HUES48 (cell line): ENCODE measurements around the gene ARHGEF2.
"Not testable (repeated sequence)": the region's sequence is repeated elsewhere in the genome, so short reads cannot be mapped to it uniquely, and the experiment has no call there.

ENCODE experiments used
- H3K27ac ChIP-seq: one replicate; pipeline ENCODE4 v1.7.0; 2013; ENCODE audit warnings: low read depth, low read length, inconsistent platforms
- H3K27me3 ChIP-seq: 2 replicates; pipeline ENCODE4 v1.6.1; 2013; ENCODE audit warnings: mild to moderate bottlenecking, low read length; ENCODE audit not compliant: control insufficient read depth, insufficient read depth
- H3K36me3 ChIP-seq: 2 replicates; pipeline ENCODE4 v1.6.1; 2013; ENCODE audit warnings: low read length; ENCODE audit not compliant: control insufficient read depth, insufficient read depth
- H3K4me1 ChIP-seq: 2 replicates; pipeline ENCODE4 v1.6.1; 2013; ENCODE audit warnings: mild to moderate bottlenecking, low read length; ENCODE audit not compliant: control insufficient read depth, insufficient read depth
- H3K4me3 ChIP-seq: 2 replicates; pipeline ENCODE4 v1.5.1; 2013; ENCODE audit warnings: mild to moderate bottlenecking, low read depth, low read length
- H3K9ac ChIP-seq: 2 replicates; pipeline ENCODE4 v1.6.1; 2013; ENCODE audit warnings: mild to moderate bottlenecking, low read depth, low read length, moderate library complexity
- H3K9me3 ChIP-seq: 2 replicates; pipeline ENCODE4 v1.6.1; 2013; ENCODE audit warnings: low read length; ENCODE audit not compliant: control insufficient read depth, insufficient read depth

ARHGEF2 gene

GRCh38 chr1:155990005-155990739, 11.8 kb upstream of the ARHGEF2 start:
- Histone ChIP-seq H3K27ac (no peak overlapping the region), H3K27me3 (no peaks in the 10 kb centered on the region), H3K9me3 (no peaks in the 10 kb centered on the region), H3K4me3 (no peak overlapping the region), H3K4me1 (0 out of 2 replicates have a peak, but pooled peaks cover 4% of the 10 kb centered on the region), H3K36me3 (no peaks in the 10 kb centered on the region), H3K9ac (no peak overlapping the region)

DNA sequence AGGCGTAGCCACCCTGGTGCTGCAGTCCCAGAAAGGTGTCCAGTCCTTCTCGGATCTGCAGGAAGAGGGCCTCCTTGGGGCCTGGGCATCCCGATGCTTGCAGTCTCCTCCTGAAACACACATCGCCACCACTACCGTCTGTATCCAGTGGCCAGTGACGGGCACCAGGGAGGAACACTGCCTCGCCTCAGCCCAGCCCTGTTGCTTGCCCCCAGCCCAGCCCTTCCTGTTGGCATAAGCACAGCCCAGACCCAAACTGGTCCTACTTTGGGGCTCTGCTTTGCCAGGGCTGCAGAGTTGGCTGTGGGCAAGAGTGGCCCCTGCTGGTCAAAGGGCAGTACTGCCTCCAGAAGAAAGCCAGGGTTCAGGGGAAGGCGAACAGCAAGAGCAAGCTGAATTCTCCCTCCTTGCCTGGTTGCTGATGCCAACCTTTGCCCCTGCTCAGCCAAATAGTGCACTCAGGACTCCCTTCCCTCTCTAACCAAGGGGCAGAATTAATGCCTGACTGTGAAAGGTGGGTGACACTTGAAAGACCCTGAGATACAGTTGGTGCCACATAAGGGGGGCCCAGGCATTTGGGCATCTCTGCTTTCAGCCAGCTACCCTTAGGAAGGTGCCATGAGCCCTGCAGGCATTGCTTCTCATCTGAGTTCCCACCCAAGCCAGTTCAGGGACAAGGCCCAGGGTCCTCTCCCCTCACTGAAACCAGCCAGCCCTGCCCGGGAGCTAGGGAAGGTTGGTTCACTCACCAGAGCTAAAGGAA, 11.1 kb upstream of the ARHGEF2 start:
- 0 out of 2 replicates have a peak, but pooled peaks cover 4% of the 10 kb centered on the region for H3K4me1 ChIP-seq
- no peaks in the 10 kb centered on the region for H3K9me3 ChIP-seq
- H3K27ac ChIP-seq, result no peak overlapping the region
- H3K4me3 ChIP-seq, result no peak overlapping the region
- H3K9ac ChIP-seq, result no peak overlapping the region
- H3K36me3 ChIP-seq, result no peaks in the 10 kb centered on the region
- no peaks in the 10 kb centered on the region for H3K27me3 ChIP-seq

GRCh38 chr1:155984903-155985645, 6.7 kb upstream of the ARHGEF2 start:
- H3K27ac ChIP-seq, H3K36me3 ChIP-seq, H3K9me3 ChIP-seq, H3K27me3 ChIP-seq, H3K9ac ChIP-seq, H3K4me3 ChIP-seq: not testable (repeated sequence)
- H3K4me1 ChIP-seq, result peaks cover 28% of the 10 kb centered on the region

- Histone ChIP-seq H3K9me3 (no peaks in the 10 kb centered on the region), H3K36me3 (no peaks in the 10 kb centered on the region), H3K27ac (peak overlapping the region; percentile 59), H3K27me3 (no peaks in the 10 kb centered on the region), H3K4me1 (peaks cover 35% of the 10 kb centered on the region), H3K4me3 (peak overlapping the region; percentile 32), H3K9ac (0 out of 2 replicates have a peak overlapping the region, but pooled peaks have one; percentile 40)
These were observed 6.0 kb upstream of the ARHGEF2 start for GRCh38 chr1:155984341-155984740.

- Histone ChIP-seq H3K4me1 (peaks cover 36% of the 10 kb centered on the region), H3K9me3 (no peaks in the 10 kb centered on the region), H3K9ac (no peak overlapping the region), H3K4me3 (peak overlapping the region; percentile 32), H3K36me3 (no peaks in the 10 kb centered on the region), H3K27ac (peak overlapping the region; percentile 59), H3K27me3 (no peaks in the 10 kb centered on the region)
These were observed 5.1 kb upstream of the ARHGEF2 start for GRCh38 chr1:155983191-155984024.

DNA sequence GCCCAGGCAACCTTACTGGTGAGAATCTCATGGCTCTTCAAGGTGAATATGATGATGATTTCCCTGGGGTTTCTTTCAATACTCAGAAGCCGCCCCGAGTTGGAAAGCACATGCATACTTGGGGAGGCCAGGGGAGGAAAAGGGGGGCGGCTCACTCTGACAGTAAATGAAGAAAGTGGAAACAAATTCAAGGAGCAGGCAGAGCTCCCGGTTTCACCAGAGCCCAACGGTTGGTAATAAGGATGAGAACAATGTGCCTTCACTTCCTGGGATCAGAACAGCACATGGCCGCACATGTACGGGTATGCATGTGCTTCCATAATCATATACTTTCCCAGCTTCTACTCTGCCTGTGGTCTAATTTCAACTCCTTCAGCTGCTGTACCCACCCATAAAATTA, 3.8 kb upstream of the ARHGEF2 start:
- H3K4me1 ChIP-seq, result peaks cover 39% of the 10 kb centered on the region
- no peaks in the 10 kb centered on the region for H3K27me3 ChIP-seq
- H3K4me3 ChIP-seq, result no peak overlapping the region
- no peaks in the 10 kb centered on the region for H3K9me3 ChIP-seq
- no peak overlapping the region for H3K27ac ChIP-seq
- H3K36me3 ChIP-seq, result no peaks in the 10 kb centered on the region
- no peak overlapping the region for H3K9ac ChIP-seq

- H3K9me3 ChIP-seq, result no peaks in the 10 kb centered on the region
- H3K36me3 ChIP-seq, result no peaks in the 10 kb centered on the region
- H3K4me3 ChIP-seq, result no peak overlapping the region
- H3K4me1 ChIP-seq, result peaks cover 45% of the 10 kb centered on the region
- H3K9ac ChIP-seq, result no peak overlapping the region
- H3K27ac ChIP-seq, result no peak overlapping the region
- no peaks in the 10 kb centered on the region for H3K27me3 ChIP-seq
These were observed 3.1 kb upstream of the ARHGEF2 start for GRCh38 chr1:155981266-155982088.

- Histone ChIP-seq H3K9me3 (no peaks in the 10 kb centered on the region), H3K27ac (peak overlapping the region; percentile 92), H3K9ac (0 out of 2 replicates have a peak overlapping the region, but pooled peaks have one; percentile 51), H3K36me3 (no peaks in the 10 kb centered on the region), H3K4me1 (peaks cover 60% of the 10 kb centered on the region), H3K4me3 (peak overlapping the region; percentile 85), H3K27me3 (no peaks in the 10 kb centered on the region)
These were observed 1.4 kb upstream of the ARHGEF2 start for GRCh38 chr1:155979597-155980343.

GRCh38 chr1:155978973-155979429, 654 bp upstream of the ARHGEF2 start:
- Histone ChIP-seq H3K9me3 (no peaks in the 10 kb centered on the region), H3K4me1 (peaks cover 65% of the 10 kb centered on the region), H3K27me3 (no peaks in the 10 kb centered on the region), H3K36me3 (0 out of 2 replicates have a peak, but pooled peaks cover 4% of the 10 kb centered on the region), H3K27ac (peak overlapping the region; percentile 92), H3K9ac (0 out of 2 replicates have a peak overlapping the region, but pooled peaks have one; percentile 51), H3K4me3 (peak overlapping the region; percentile 85)
